ENCODE measurements around the gene PYROXD2.
"Not testable (repeated sequence)": the region's sequence is repeated elsewhere in the genome, so short reads cannot be mapped to it uniquely, and the experiment has no call there.

PYROXD2 gene

DNA sequence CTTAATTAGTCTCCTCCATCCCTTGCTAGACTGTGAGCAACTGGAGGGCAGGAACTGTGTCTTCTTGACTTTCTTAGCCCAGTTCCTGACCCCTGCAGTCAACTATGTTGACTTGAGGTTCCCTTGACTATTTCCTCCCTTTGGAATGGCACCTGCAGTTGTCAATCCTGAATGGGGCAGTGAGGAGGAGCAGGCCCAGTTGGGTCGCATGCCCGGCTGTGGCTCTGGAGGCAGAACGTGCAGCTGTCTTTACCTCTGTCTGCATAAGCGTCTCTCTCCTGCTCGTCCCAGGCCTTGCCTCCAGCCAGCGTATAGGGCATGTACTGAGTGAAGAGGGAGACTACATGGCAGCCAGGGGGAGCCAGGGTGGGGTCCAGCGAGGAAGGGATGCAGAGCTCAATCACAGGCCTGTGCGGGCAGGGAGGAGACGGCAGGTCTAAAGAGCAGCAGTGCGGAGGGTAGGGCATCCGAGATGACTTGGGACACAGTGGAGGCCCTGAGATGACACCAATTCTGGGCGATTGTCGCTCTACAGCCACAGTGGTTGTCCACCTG, 26.8 kb downstream of the PYROXD2 start:
- no peak for DNase-seq

DNA sequence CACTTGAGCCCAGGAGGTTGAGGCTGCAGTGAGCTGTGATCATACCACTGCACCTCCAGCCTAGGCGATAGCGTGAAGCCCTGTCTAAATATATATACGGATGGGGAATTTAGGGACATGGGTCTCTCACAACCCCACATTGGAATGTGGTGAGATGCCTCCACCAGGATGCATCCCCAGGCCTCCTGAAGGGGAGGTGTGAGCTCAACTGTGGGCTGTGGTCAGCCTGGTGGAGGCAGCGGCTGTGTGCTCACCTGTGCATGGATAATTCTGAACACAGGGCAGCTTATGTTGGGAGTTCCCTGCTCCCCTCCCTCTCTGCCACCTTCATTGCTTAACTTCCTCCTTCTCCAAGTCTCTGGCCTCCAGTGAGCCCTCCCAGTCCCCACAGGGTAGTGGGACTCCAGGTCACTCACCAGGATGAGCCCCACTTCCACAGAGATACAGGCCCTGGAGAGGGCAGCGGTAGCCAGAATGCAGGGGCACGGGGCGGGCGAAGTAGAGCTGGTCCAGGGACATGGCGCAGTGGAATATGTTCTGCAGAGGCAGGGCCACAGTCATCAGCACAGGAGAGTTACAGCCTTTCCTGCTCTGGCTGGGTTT, 30.4 kb downstream of the PYROXD2 start:
- DNase-seq, result no peak

DNA sequence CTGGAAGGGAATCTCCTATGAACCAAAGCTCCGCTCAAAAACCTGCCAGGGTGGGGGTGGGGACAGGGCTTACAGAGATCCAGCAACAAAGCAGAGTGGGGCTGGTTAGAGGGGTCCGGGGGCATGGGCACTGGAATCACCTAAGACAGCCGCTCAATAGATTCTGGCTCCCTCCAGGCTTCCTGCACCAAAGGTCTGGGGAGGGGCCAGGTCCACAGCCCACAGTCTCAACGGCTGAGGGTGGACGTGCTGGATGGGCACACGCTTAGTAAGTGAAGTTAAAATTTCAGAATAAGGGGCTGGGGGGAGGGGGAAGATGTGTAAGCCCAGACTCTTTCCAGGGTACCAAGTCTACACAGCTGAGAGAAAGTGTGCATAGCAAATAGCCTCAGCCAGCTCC, 31.1 kb downstream of the PYROXD2 start:
- no peak for DNase-seq

DNA sequence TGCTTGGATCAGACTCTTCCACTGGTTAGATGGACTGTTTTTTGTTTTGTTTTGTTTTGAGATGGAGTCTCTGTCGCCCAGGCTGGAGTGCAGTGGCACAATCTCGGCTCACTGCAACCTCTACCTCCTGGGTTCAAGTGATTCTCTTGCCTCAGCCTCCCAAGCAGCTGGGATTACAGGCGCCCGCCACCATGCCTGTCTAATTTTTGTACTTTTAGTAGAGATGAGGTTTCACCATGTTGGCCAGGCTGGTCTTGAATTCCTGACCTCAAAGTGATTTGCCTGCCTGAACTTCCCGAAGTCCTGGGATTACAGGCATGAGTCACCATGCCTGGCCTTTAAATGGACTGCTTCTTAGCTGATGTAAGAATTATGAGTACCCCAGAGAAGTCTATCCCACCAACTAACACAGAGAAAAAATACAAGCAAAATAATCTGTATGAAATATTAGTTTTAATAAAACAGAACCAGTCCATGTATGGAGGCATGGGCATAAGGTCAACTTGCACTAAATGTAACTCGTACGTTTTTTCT, 31.8 kb downstream of the PYROXD2 start:
- not testable (repeated sequence) for DNase-seq

DNA sequence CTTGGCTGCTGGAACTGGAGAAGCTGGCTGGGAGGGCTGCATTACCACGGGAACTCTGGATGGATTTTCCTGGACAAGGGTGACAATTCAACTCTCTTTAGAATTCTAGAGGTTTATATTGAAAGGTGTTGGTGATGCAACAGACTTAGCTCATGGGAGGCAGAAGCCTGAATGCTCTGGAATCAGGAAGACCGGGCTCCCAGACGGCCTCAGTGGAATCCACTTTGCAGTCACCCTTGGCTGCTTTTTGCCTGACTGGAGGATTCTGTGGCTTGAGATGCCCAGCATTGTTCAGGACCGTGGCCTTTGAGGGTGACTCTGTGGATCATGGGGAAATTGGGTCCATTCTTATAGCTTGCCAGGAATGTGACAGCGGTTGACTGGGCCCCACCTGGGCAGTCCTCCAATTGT, 32.3 kb downstream of the PYROXD2 start:
- no peak for DNase-seq

DNA sequence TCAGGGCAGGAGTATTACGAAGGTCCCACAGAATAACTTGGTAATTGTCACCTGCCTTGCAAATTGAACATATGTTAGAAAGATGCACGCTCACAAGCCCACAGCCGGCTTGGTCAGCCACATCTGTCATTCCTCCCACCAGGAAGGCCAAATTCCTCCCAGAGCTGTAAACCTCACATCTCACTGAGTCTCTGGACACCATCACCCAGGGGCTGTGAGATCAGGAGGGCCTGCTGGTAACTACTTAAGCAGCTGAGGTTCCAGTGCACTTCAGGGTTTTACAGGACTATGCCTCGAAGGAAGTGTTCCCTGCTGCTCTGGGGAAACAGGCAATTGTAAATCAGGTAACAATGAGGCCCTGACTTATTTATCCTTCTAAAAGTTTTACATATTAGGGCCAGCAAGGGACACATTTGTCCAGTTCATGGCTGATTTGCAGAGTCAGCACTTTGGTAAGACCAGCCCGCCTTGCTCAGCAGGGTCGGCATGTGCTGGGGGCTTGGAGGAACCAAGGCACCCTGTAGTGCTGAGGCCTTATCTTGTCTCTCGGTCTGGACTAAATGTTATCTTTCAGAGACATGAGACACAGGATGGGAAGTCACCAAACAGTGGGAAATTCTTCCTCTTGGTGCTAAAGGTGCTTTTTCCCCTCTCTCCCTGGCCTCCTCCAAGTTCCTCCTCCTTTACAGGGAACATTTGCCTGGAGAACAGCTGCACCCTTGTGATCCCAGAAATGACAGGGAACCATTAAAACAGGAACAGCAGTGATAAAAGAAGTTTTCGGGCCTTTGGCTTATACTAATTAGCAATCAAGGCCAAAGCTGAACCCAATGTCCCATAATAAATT, 34.3 kb downstream of the PYROXD2 start:
- DNase-seq, result no peak

DNA sequence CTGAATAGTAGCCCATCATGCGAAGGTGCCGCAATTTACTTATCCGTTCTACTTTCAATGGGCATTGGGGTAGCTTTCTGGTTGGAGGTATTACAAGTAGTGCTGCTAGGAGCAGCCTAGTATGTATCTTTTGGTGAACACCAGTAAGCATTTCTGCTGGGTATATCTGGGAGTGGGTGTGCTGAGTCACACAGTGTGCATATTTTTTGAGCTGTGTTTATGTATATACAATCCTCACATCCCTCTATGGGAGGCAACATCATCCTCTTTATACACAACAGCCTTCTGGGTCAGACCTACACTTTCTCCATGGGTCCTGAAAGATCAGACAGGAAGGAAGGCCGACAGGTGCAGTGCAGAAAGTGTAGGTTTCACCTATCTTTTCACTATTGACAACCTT, 36.3 kb downstream of the PYROXD2 start:
- DNase-seq, result no peak

DNA sequence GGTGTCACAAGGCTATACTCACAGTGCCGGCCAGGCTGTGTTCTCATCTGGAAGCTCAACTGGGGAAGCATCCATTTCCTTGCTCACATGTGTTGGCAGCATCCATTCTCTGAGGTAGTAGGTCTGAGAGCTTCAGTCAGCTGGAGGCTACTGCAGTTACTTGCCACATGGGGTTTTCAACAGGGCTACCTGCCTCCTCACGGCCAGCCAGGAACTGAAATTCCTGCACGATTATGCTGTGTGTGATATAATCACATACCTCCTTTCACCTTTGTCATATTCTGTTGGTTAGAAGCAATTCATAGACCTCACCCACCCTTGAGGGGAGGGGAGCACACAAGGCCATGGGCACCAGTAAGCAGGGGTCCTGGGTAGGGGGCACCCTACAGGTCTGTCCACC, 37.4 kb downstream of the PYROXD2 start:
- no peak for DNase-seq

DNA sequence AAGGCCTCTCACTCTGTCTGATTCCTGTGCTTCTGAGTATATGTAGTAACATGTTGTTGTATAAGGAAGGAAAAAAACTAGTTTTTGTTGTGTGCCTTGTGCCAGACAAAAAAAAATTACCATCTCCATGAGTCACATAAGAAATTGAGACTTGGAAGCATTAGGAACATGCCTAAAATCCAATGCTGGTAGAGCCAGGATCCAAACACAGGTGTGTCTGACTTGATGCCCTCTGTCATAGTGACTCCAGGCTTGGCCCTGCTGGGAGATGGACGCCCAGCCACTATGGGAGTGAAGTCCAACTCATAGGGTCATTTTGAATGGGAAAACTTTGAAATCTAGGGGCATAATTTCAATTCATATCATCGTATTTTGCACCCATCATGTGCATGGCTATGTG, 38.0 kb downstream of the PYROXD2 start:
- DNase-seq, result no peak

DNA sequence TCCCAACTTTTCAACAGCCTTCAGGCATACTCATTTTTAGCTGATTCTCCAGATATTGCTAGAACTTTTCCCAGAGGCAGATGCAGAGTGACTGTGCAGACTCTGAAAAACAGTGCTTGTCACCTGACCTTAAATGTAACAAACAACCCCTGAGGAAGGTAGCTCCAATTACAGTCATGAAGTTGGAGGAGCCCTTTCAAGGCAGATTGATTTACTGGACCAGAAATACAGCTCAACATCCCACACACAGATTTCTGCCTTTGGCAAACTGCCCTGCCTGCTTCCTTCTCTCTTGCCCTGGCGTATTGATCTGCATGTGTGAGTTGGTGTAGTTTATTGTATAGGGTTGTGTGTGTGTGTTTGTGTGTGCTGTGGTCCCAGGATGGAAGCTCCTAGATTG, 38.5 kb downstream of the PYROXD2 start:
- no peak for DNase-seq

DNA sequence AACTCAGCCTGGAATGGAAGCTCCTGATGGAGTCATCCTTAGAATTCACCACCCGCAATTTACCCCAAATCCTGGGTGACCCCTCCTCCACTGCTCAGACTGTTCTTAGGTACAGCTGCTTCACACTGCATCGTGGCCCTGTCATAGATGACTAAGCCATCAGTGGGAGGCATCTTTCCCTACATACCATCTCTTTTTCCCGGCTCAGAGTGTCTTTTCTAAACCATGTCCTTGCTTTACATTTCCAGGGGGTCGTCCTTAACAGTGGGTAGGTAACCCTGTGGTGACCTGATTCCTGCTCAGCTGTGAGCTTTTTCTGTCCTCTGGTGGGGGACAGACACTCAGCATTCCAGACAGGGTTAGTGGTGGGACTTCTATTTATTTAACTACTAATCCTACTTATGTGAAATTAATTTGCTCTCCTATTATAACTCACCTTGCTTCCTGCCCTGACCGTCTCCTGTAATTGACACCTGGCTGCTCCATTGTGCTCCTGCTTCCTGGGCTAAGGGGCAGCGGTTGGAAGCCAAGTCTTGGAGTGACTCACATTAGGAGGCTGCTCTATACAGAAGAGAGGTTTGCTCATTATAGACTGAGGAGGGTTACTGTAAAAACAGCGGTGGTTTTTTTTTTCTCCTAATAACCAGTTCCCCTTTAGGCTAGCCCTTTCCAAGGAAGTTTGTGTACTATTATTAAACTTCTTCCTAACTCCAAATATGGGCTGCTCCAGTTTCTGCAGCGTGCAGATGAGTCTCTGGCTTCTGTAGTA, 40.6 kb downstream of the PYROXD2 start:
- no peak for DNase-seq

DNA sequence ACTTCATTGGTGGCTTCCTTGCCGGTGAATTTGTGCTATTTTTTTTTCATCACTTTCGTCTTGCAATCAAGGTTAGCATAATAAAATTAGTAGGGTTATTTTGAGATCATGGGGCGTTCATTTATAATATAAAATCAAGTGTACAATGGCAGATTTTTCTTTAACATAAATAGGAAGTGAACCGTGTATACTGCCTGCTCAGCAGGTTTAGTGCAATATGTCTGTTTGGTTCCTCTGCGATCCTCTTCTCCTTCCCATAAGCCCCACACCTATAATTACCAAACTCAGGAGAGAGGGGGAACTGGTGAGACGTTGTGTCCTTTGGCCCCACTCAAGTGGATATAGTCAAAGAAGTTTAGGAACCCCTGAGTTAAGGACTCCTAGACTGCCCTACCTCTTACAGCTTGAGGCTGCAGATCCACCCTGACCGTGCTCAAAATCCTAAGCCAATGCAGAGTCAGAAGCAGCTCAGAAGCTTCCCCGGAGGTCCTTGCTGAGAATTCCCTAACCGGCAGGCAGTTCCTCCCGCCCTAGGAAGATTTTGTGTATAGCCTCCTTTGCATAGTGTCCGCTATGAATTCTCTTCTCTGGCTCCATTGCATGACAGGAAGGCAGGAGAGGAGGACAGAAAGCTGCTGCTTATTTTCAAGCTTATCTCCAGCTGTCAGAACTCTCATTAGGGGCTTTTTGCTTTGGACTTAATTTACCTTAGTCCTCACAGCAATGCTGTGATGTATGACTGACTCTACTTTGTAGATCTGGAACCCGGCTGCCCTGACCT, 41.5 kb downstream of the PYROXD2 start:
- DNase-seq, result no peak

DNA sequence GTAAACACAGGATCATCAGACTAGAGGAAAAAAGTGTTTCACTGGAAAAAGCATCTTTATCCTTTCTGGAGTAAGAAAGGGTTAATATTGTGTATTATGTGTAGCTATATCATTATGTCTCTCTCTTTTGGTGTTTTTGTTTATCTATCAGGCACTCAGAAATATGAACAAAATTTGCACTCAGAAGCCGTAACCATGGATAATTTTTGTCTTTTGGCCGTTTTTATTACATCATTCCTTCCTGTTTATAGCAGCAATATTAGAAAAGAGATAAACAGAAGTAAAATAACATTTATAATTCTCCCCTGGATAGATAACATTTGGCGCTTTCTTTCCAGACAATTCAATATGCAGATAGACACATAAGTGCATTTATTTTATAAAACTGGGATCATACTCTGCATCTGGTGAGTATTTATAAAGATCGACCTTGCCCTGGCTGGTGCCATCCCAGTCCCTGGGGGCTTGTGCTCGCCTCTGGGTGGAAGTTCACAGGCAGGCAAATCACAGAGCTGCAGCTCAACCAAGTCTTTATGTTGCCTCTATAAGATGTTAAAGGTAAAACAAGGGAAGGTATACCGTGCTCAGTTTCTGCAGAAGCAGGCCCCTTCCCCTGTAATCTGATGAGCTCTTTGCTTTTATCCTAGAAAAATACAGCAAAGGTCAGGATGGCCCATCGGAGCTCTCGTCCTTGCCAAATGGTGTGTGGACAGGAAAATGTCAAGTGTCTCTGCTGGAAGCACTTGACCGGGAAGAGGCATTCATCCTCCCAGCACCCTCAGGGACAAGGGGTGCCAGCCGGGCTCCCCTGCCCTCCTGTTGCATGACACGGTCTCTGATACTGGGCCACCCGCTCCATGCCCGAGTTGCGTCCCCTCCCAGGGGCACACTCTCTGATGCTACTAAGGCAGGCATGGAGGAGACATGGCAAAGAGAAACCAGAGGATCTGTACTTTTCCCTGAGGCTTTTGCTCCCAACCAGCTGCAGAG, 43.9 kb downstream of the PYROXD2 start:
- DNase-seq, result no peak

DNA sequence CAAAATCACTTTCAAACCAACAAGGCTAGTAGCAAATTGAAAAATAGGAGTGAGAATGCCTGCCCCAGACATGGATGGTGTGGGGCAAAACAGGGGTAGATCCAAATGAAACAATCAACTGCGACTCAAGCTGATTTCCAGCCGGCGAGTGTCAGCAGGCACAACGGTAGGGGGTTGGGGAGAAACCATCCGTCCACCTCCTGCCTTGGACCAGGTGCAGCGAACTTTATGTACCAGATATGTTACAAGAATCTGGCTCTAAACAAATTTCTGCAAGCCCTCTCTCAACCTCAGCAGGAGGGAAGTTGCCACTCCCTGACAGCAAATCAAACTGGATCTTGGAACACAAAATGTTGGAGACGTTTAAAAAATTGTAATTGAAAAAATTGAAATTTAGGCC, 45.2 kb downstream of the PYROXD2 start:
- peak in 1 of 2 experiments; percentile 21 for DNase-seq

DNA sequence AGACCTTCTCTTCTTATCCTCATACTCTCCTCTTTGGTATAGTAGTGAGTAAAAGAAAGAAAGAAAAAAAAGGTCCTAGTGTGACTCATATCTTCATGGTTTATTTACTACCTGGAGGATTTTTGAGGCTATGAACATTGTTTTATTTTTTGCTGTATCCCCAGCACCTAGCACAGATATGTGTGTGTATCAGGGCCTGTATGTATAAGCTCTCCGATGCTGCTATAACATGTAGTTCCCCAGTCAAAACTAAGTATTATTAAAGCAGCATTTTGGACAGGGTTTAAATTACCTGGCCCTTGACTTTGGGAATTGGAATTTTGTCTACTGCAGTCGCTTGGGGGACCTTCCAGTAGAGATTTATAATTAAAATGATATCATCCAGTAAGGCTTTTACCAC, 46.3 kb downstream of the PYROXD2 start:
- DNase-seq, result no peak

DNA sequence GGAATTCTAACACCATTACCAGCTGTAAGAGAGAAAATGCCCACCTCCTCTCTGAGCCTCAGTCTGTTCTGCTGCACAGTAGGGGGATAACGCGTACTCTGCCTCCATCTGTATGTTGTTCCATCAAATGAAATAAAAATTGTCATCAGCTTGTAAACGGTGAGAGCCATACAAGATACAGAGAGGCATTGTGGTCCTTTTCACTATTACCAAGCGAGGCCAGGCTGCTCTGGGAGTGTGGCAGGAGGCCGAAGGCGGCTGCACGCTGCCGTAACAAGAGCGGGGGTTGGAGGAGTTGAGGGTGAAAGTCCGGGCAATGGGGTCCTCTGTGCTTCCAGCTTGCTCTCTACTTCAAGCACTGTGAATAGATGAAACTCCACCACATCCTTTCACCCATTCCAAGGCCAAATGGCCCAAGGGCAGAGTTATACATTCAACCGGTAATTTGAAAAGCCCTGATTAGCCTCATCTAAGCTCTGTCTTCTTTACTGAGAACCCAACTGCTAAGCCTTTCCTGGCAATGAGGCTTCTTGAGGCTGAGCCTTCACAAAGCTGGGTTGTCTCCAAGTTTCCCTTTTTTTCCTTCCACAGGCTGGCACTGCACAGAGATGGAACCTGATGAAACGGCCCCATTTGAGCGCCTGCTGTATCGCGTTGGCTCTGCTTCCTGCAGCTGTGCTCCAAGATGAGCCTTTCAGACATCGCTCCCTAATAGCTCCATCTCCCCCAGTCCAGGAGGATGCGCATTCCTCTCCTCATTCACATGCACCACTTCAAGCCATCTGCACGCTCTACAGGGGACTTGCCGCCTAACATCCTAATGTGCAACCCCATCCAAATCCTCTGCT, 47.2 kb downstream of the PYROXD2 start:
- peak; percentile 19 to 59 for DNase-seq

DNA sequence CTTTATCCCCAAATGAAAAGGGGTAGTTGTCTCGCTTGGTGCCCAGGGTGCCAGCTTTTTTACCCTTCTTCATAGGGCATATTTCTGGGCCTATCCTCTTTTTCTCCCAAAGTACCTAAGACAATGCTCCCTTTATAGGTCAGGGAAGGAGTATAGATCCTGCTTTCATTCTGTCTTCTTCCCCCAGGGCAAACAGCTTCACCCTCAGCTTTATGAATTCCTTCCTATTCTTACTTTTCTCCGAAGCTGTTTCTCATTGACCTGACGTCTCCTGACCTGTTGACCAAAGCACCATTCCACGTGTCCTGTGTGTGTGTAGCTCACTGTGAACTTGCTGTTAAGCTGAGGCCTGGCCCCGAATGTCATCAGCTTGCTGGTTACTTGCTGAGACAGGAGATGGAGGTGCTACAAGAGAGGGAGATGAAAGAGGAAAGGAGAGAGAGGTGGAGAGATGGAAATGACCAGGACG, 48.9 kb downstream of the PYROXD2 start:
- DNase-seq, result no peak

DNA sequence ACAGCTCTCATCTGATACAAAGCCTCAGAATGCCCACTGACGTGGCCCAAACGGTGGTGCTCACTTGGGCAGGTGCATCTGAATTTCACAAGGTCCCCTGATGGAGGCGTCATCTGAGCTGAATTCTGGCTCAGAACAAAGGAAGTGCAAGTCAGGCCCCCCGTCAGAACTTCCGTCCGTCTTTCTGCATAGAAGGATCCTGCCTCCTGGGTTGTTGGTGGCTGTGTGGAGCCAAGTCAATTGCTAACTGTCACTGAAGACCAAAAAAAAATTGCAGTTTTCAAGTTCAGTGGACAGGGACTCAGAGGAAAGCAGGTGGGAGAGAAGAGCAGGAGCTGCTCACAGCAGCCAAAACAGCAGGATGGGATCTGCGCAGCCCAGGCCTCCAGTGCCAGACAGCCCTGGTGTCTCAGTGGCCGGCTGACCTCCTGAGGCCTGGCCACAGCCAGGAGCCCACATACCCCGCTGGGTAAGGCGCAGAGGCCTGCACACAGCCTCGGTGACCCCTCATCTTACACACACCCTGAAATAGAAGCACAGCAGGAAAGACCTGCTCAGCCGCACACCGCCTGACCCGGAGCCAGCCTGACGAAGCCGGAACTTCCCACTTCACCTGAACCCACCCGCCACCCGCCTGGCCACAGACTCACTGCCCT, 49.4 kb downstream of the PYROXD2 start:
- DNase-seq, result no peak

DNA sequence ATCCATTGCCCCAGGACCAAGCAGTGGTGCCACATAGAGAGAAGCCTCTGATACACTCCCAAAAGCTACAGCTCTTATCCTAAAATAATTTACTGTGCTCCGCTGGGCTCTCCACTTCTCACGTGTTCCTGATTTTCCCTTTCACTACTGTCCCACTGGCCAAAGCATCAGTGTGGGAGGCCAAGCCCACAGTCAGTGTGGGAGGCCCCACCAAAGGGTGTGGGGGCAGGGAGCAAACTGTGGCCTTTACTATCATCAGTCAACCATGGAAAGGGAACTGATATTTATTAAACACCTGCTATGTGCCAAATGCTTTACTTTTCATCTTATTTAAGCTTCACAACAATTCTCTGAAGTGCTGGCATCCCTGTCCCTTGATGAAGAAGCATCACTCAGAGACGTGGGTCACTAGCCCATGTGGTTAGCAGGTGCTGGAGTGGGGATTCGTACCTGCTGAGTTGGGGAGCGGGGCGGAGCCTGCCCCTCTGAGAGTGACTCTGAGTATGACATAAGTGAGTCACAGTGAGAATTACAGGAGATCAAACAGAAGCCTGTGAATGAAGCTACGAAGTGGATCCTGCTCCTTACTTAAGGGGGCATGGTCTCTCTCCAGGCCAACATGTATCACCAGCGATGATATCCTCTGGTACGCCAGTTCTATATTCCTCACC, 50.4 kb downstream of the PYROXD2 start:
- DNase-seq, result no peak
